Neural crest cell (in vitro differentiated cells): ENCODE data around the gene MDK. TPM values are rescaled to one million over a fixed set of nuclear protein-coding genes. Genes with fewer than 3 reads are reported as not detected.

ENCODE experiments used
- DNase-seq: peaks from one replicate; pipeline ENCODE4 v3.0.0; 2021; ENCODE audit warnings: low read depth, mixed read lengths, low spot score
- H3K27ac Mint-ChIP-seq: one replicate; pipeline ENCODE4 v1.8.0; 2021; ENCODE audit warnings: mild to moderate bottlenecking, mixed read lengths; ENCODE audit not compliant: unreplicated experiment
- H3K27me3 Mint-ChIP-seq: 2 replicates; pipeline ENCODE4 v1.8.0; 2021; ENCODE audit warnings: low read depth, mild to moderate bottlenecking, mixed read lengths
- H3K36me3 Mint-ChIP-seq: 2 replicates; pipeline ENCODE4 v1.8.0; 2021; ENCODE audit warnings: low read depth, mild to moderate bottlenecking, mixed read lengths
- H3K4me1 Mint-ChIP-seq: 2 replicates; pipeline ENCODE4 v1.8.0; 2021; ENCODE audit warnings: mixed read lengths
- H3K4me3 Mint-ChIP-seq: one replicate; pipeline ENCODE4 v1.8.0; 2021; ENCODE audit warnings: mild to moderate bottlenecking, mixed read lengths
- H3K9me3 Mint-ChIP-seq: 2 replicates; pipeline ENCODE4 v1.8.0; 2021; ENCODE audit warnings: mixed read lengths
- CTCF ChIP-seq: fragments of 200-600 bp; sonication (generic); conservative IDR thresholded peaks from 2 replicates; pipeline ENCODE4 v1.5.0; 2021; ENCODE audit warnings: antibody characterized with exemption, mild to moderate bottlenecking
- total RNA-seq: library from RNA; stranded (reverse); gene quantifications from 2 replicates; pipeline ENCODE4 v1.2.1, GENCODE V29; 2021

Gene MDK
- total RNA-seq, 1 donor from 2014 or later, result 781 TPM

- Mint-ChIP-seq H3K36me3 (no peaks in the 10 kb centered on the region), H3K27me3 (peaks cover 10% of the 10 kb centered on the region), H3K4me1 (peaks cover 47% of the 10 kb centered on the region), H3K4me3 (peak overlapping the region; percentile 79), H3K27ac (no peak overlapping the region), H3K9me3 (no peaks in the 10 kb centered on the region)
- DNase-seq, result no peak
- TF ChIP-seq CTCF, result no peak
These were observed 36.3 kb upstream of the MDK start for GRCh38 chr11:46345131-46345597.

GRCh38 chr11:46345881-46346484 is 35.5 kb upstream of the MDK start:
- Mint-ChIP-seq H3K4me3 (peak overlapping the region; percentile 85), H3K9me3 (no peaks in the 10 kb centered on the region), H3K27me3 (peaks cover 10% of the 10 kb centered on the region), H3K27ac (no peak overlapping the region), H3K36me3 (no peaks in the 10 kb centered on the region), H3K4me1 (peaks cover 46% of the 10 kb centered on the region)
- no peak for TF ChIP-seq CTCF
- DNase-seq, result no peak

GRCh38 chr11:46346886-46347636 is 34.4 kb upstream of the MDK start, which contains the start of gene DGKZ:
Gene DGKZ, plus strand, starts transcription at chr11:46347463. Its CDS starts 197 bp downstream, at chr11:46347660.
- Mint-ChIP-seq H3K36me3 (no peaks in the 10 kb centered on the region), H3K4me3 (peak within 1 kb of the TSS; percentile 90), H3K27me3 (peaks cover 10% of the 10 kb centered on the region), H3K9me3 (no peaks in the 10 kb centered on the region), H3K4me1 (peaks cover 47% of the 10 kb centered on the region), H3K27ac (peak within 1 kb of the TSS; percentile 60)
- peak; percentile 86 for DNase-seq
- peak; percentile 87 for TF ChIP-seq CTCF

GRCh38 chr11:46347637-46348311 is 33.7 kb upstream of the MDK start:
- no peaks in the 10 kb centered on the region for H3K36me3 Mint-ChIP-seq
- no peak for TF ChIP-seq CTCF
- no peak for DNase-seq
- peaks cover 10% of the 10 kb centered on the region for H3K27me3 Mint-ChIP-seq
- H3K9me3 Mint-ChIP-seq, result no peaks in the 10 kb centered on the region
- peak overlapping the region; percentile 90 for H3K4me3 Mint-ChIP-seq
- peaks cover 42% of the 10 kb centered on the region for H3K4me1 Mint-ChIP-seq
- H3K27ac Mint-ChIP-seq, result no peak overlapping the region

- no peak for DNase-seq
- peak overlapping the region; percentile 90 for H3K4me3 Mint-ChIP-seq
- no peak for TF ChIP-seq CTCF
- H3K27me3 Mint-ChIP-seq, result peaks cover 10% of the 10 kb centered on the region
- H3K36me3 Mint-ChIP-seq, result no peaks in the 10 kb centered on the region
- H3K9me3 Mint-ChIP-seq, result no peaks in the 10 kb centered on the region
- H3K27ac Mint-ChIP-seq, result peak overlapping the region; percentile 57
- H3K4me1 Mint-ChIP-seq, result peaks cover 40% of the 10 kb centered on the region
These were observed 32.7 kb upstream of the MDK start for GRCh38 chr11:46348566-46349401.
